HG03175 (cell line): ENCODE measurements around the gene RPA1.
"Not testable (repeated sequence)": the region's sequence is repeated elsewhere in the genome, so short reads cannot be mapped to it uniquely, and the experiment has no call there.

ENCODE experiments used
- ATAC-seq: cut with Tn5 transposase; IDR thresholded peaks from one replicate; pipeline ENCODE4 v1.9.1; 2021; ENCODE audit warnings: mild to moderate bottlenecking, moderate library complexity; ENCODE audit not compliant: unreplicated experiment

Gene RPA1

DNA sequence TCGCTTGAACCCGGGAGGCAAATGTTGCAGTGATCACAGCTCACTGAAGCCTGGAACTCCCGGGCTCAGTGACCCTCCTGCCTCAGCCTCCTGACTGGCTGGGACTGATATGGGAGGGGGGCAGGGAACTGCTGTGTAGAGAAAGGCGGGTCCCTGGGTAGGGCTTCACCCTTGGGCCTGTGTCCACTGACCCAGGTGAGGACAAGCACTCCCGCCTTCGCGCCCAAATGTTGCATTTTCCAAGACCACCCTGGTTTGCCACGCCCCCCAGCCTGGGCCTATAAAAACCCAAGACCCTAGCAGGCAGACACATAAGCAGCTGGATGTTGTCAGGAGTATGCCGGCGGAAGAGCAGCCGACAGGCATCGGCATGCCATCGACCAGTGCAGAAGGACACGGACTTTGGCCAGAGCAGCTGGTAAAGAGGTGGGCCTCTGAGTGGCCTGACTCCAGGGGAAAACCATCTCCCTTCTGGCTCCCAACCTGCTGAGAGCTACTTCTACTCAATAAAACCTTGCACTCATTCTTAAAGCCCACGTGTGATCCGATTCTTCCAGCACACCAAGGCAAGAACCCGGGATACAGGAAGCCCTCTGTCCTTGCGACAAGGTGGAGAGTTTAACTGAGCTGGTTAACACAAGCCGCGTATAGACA, 19.2 kb upstream of the RPA1 start:
- no peak for ATAC-seq

DNA sequence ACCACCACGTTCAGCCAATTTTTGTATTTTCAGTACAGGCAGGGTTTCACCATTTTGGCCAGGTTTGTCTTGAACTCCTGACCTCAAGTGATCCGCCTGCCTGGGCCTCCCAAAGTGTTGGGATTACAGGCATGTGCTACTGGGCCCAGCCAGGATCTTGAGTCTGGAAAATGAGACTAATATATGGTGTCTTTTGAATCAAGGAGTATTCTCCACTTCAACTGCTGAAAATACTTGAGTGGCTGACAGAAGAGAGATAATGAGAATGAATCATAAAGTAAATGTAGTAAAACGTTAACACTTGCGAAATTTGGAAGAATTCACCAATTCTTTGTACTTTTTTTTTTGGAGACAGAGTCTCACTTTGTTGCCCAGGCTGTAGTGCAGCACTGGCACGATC, 16.7 kb upstream of the RPA1 start:
- no peak for ATAC-seq

DNA sequence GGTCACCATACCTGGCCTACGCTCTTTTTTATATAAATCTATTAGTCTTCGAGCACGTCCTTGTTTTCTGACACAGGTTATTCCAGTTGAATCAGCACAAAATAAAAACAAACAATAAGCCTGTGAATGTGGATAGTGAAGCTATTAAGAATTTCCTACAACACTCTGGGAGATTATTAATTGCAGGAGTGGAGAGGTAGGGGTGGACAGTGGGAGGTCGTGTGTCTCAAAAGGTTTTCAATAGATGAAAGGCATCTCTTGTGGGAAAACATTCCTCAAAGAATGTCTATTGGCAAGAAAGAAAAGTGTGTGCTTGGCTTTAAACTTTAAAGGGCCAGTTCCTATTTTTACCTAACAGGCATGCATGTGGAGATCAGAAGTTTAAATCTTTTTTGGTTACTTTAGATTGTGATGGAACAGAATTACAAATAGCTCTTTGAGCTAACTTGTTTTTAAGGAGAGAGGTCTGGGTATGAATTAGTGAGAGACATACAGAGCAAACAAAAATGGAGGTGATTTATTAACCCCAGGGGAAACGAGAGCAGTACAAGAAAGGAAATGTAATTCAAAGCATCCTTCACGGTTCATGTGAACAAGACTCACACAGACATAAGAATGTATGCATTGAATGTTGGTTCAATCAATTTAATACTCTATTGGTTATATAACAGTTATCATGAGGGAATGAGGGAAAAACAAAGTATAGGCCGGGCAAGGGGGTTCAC, 9.1 kb upstream of the RPA1 start:
- no peak for ATAC-seq

DNA sequence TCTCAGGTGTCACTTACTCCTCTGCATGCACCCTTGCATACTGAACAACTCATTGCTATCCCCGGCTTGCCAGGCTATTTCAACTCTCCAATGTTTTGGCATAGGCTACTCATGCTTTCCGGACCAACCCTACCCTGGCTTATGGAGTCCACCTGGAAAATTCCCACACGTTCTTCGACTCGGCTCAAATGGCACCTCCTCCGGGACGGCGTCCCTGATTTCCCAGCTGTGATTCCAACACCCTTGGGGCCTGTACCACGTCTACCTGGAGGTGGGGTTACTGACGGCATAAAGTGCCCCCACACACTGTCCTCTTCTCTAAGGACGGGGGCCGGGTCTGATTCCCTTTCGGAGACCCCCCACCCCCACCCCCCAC, 601 bp upstream of the RPA1 start:
- peak; percentile 11 for ATAC-seq

DNA sequence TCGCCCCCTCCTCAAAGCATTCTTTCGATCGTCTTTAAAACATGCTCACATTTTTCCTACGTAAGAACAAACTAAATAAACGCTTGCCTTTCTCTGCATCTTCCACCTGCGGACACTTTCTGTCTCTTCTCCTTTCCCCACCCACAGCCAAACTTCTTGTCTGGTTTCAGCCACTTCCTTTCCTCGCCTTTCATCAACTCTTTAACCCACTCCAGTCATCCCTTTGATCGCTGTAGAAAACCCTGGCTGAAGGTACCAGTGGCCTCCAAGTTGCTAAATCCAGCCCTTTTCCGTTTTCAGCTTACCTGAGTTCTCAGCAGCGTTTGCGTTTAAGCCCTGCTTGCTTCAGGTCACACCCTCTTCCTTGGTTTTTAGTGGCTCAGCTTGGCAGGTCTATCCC, 483 bp downstream of the RPA1 start:
- ATAC-seq: no peak

GRCh38 chr17:1834380-1835149, 4.8 kb downstream of the RPA1 start:
- ATAC-seq: peak; percentile 53

- ATAC-seq: no peak
Observed at GRCh38 chr17:1839516-1839915, 9.7 kb downstream of the RPA1 start.

DNA sequence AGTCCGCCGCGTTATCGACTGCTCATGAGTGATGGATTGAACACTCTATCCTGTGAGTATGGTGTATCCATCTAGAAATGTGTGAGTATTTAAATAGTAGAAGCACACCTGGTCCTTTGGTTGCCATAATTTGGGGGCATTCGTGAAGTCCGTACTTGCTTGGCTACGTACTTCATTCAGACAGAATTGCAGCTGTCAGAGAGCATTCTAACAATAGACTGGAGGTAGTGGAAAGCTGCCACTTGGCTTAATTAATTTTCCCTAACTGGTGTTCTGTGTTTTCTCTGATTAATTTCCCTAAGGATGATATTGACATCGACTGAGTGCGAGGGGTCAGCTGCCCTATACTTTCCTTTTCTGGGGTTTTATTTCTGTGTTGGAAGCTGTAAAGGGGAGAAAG, 14.1 kb downstream of the RPA1 start:
- no peak for ATAC-seq

- no peak for ATAC-seq
Observed at GRCh38 chr17:1847191-1847590, 17.4 kb downstream of the RPA1 start.

- no peak for ATAC-seq
Observed at GRCh38 chr17:1852327-1852726, 22.5 kb downstream of the RPA1 start.

DNA sequence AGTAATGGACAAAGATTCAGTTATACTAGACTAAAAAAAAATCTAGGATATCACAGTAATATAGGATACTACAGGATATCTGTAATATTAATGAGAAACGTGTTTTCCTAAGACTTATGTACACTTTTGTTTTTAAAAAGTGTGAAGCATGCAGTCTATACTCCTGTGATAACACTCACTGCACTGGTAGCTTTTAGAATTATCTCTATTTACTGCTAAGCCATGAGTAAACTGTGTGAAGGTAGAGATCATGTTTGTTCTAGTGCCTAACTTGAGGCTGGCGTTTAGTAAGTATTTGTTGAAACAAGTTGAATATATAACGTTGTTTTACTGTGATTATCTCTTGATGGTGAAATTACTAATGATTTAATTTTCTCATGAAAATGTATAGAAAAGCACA, 23.9 kb downstream of the RPA1 start:
- no peak for ATAC-seq

DNA sequence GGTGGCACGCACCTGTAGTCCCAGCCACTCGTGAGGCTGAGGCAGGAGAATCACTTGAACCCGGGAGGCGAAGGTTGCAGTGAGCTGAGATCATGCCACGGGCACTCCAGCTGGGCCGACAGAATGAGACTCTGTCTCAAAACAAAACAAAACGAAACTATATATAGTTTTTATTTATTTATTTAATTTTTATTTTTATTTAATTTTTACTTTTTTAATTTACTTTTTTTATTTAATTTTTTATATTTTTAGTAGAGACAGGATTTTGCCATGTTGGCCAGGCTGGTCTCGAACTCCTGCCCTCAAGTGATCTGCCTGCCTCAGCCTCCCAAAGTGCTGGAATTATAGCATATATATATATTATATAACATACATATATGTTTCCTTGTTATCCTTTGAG, 26.7 kb downstream of the RPA1 start:
- ATAC-seq: not testable (repeated sequence)

GRCh38 chr17:1860978-1861377, 31.2 kb downstream of the RPA1 start:
- ATAC-seq: no peak

- no peak for ATAC-seq
Observed at GRCh38 chr17:1861391-1862010, 31.7 kb downstream of the RPA1 start.

DNA sequence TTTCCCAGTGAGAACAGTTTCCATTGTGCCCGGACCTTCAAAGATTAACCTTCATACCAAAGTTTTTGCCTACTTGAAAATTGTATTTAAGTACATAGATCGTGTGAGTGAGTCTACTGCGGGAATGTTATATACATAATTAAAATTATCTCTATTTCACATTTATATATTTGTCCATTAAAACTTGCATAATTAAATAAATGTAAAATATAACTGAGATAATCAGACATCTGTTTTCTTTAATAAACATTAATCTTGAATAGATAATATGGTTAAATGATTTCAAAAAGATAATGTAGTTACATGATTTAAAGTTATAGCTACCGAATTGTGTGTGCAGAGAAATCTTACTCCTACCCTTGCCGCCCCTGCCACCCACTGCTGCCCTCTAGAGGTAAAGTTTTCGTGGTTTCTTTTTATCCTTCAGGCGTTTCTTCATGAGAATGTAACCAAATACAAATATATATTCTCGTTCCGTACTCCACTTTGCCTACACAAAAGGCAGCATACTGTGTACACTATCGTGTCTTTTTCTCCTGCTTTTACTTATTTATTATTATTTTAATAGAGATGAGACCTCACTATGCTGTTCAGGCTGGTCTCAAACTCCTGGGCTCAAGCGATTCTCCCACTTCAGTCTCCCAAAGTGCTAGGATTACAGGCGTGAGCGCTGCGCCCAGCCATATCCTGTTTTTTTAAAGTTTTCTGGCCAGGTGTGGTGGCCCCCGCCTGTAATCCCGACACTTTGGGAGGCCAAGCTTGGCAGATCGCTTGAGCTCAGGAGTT, 35.6 kb downstream of the RPA1 start:
- ATAC-seq: no peak

- ATAC-seq: no peak
Observed at GRCh38 chr17:1867307-1867706, 37.5 kb downstream of the RPA1 start.

DNA sequence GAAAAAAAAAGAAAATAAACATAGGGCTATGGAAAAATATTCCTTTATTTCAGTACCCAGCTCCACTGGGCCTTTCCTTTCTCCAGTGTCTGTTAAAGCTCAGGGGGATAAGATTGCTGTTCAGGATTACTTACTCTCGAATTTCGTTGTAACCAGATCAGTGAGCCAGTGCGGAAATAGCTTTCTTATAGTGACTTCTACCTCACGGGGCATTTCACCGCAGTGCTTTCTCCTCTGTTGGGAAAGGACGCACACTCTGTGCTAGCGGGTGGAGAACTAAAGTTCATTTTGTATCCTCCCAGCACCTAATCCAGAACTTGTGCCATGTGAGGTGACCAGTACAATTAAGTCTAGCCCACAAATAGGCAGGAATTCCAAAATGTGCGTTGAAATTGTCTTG, 38.3 kb downstream of the RPA1 start:
- no peak for ATAC-seq

DNA sequence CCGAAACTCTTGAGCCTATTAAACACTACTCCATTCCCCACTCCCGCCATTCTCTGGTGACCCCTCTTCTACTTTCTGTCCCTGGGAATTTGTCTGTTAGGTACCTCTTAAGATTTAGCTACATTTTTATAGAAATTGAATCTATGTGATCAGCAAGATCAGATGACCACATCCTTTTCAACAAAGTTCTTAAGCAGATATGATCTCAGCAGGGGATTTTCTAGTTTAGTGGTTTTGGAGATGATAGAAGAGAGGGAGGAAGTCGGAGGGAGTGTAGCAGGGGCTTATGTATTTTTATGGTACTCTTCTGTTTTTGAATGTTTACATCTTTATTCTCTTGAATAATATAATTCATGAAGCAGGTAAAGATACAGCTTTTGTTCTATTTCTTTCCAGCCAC, 40.8 kb downstream of the RPA1 start:
- no peak for ATAC-seq

GRCh38 chr17:1871756-1872155, 42.0 kb downstream of the RPA1 start:
- no peak for ATAC-seq

DNA sequence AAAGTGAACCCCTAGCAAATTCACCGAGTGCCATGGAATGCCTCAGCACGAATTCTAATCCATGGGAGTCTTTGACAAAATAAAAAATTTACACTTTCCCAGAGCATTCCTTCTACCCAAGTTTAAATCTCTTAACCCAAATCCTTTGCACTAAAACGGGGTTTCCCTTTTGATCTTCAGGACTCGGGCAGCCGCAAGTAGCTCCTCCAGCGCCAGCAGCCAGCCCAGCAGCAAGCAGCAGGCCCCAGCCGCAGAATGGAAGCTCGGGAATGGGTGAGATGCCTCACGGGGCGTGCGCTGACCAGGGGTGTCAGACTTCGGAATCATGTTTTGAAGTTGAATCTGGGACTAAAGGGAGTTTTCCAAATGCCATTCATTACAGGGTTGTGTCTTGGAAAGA, 42.4 kb downstream of the RPA1 start:
- ATAC-seq: no peak

DNA sequence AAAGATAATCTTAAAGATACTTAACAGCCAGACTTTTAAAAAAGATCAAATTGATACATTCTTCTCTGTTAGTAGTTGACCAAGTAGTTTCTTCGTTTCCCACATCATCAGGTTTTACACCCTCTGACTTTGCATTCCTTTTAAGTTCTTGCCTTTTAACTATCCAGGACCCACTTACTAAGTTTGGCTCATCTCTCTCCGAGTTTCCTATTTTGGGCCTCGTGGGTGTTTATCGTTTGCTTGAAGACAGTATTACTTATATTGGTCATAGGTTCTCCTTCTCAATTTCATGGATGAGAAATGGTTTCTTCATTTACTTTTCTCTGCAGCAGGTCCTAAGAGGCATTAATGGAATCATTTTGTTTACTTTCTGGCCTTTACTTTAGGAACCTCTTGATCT, 43.2 kb downstream of the RPA1 start:
- no peak for ATAC-seq
